Measurements from ENCODE around the gene LHFPL2.

The LHFPL2 gene

DNA sequence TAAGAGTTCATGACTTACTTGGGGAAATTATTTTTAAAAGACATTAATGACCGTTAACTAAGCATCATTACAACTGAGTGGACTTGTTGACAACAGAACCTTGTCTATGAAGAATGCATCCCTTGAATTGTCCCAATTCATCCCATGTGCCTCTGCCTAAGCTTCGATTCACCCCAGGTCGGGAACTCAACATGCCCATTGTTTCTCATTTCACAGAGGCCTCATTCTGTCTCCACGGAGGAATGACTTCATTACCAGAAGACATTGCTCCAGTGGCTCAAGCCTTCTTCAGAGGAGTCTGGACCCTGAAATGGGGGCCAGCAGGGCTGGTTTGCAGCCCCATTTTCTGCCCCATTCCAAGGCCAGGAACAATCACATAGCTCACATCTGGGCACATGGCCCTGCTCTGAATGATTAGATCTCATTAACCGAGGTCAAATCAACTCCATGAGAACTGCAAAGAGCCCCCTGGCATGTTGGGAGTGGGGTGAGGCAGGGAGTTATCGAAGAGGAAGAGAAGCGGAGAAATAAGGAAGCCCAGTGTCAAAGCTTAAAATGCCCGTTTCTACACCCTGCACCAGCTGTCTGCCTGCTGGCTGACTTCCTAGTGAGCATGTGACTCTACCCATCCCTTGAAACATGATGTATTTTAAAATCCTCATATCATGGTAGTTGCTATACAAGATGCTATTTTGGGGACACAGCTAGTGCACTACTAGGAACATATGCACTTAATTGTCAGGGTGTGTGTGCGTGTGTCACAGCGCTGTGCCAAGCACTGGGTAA is 137.3 kb downstream of the LHFPL2 start:
- ChIA-PET CTCF (interaction anchor here (1.5 to 1.8 kb wide), 2 partner anchors 22 to 454 kb away, joined by 3 to 5 read pairs; no protein-coding TSS in a partner anchor), POLR2A (no interaction called here)
- TF ChIP-seq, protein P1, sequence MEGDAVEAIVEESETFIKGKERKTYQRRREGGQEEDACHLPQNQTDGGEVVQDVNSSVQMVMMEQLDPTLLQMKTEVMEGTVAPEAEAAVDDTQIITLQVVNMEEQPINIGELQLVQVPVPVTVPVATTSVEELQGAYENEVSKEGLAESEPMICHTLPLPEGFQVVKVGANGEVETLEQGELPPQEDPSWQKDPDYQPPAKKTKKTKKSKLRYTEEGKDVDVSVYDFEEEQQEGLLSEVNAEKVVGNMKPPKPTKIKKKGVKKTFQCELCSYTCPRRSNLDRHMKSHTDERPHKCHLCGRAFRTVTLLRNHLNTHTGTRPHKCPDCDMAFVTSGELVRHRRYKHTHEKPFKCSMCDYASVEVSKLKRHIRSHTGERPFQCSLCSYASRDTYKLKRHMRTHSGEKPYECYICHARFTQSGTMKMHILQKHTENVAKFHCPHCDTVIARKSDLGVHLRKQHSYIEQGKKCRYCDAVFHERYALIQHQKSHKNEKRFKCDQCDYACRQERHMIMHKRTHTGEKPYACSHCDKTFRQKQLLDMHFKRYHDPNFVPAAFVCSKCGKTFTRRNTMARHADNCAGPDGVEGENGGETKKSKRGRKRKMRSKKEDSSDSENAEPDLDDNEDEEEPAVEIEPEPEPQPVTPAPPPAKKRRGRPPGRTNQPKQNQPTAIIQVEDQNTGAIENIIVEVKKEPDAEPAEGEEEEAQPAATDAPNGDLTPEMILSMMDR (IDR thresholded peaks at IDR 0.05; ENCODE audit: control extremely low read depth, extremely low read depth, low read depth, missing control alignments), result no peak
- no peak for DNase-seq (ENCODE audit: extremely low spot score)

DNA sequence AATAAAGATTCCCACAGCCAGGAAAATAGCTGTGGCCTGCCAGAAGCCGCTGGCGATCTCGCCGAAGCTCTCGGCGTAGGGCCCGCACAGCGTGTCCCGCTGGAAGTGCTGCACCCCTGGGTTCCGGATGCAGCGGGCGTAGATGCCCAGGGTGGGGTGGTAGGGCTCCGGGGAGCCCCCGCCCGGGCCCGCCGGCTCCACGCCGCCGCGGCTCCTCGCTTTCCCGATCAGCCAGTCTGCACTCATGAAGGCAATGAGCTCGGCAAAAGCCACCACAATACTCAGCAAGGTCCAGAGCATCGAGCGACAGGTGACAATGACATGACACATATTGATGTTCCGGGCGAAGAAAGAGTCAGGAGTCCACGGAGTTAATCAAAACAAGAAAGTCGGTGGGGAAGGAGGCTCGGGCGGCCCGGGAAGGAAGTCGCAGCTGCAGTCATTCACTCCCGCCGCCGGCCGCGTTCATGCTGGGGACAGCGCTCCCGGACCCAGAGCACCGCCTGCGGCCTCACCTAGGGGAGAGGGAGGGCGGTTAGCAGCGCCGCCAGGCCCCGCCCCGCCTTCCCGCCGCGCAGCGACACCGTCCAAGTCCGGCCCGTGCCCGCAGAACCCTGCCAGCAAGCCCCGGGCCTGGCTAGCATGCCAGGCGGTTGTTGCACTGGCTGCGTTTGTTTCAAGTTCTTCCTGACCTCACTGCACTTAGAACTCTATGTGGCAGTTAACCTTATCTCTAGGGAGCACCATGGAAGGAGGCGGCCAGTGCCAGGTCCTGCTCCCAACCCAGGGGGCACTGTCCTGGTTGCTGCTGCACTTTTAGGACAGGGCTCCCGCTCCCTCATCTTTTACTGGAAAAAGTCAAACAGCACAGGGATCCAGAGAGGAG is 138.4 kb downstream of the LHFPL2 start:
- DNase-seq (ENCODE audit: extremely low spot score), result peak; percentile 75
- POLR2A ChIA-PET, result no interaction called here
- TF ChIP-seq, protein P1 (IDR thresholded peaks at IDR 0.05; ENCODE audit: control extremely low read depth, extremely low read depth, low read depth, missing control alignments), result peak; percentile 3
- CTCF ChIA-PET, result interaction anchor here (1.0 to 1.5 kb wide), 5 partner anchors 14 to 455 kb away, joined by 3 to 4 read pairs (median 3); no protein-coding TSS in a partner anchor

DNA sequence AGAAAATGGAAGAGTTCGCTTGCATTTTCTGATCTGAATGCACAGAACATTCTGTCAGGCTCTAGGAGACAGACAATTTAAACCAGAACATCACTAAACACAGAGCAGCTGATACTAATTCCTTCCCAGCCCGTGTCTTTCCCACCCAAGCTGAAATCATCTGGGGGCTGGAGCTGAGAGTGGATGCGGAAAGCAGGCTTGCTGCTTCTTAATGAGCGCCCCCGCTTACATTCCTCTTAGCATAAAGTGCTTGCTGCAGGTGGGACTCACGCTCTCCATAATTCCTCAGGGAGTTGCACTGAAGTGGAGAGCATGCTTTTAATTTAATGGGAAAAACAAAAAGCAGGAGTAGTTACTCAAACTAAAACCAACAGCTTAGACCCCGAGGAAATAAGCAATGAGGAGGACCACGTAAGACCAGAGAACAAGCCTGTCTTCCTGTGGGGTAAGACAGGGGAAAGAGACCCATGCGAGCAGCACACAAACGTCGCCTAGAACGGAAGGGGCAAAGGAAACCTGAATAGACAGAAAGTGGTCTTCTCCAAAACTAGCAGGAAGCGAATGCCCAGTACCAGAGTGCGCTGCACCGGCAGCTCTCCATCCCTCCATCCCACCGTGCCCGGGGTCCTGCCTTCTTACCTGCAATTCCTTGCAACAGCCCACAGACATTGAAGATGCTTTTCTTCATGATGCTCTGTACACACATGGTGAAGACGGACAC is 139.3 kb downstream of the LHFPL2 start:
- DNase-seq (ENCODE audit: extremely low spot score), result no peak
- CTCF ChIA-PET, result interaction anchor here (0.7 to 1.5 kb wide), 8 partner anchors 13 to 456 kb away, joined by 3 to 4 read pairs (median 3); no protein-coding TSS in a partner anchor
- TF ChIP-seq, protein P1 (IDR thresholded peaks at IDR 0.05; ENCODE audit: control extremely low read depth, extremely low read depth, low read depth, missing control alignments), result no peak
- POLR2A ChIA-PET, result no interaction called here

DNA sequence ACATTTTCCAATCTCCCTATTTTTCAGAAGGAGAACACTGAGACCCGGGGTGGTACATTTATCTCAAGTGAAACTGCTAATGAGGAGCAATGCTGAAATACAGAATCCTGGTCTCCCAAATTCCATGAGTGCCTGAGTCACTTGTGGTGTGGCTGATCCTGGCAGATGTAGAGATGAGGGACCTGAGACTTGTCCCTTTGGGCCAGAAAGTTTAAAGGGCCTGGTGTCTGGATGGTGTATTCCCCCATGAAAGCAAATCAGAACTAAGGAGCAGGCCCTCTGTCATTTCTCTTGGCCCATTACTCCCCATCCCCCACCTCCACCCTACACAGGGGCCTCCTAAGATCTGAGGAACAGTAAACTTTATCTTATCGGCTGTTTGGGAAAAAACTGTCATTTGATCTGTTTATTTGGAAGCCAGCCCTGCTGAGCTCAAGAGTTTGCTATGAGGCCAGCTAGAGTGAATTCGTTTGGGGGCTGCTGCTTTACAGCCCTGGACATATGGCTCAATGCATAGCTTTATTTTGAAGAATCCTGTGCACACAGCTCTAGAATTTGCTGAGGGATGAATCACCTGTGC is 140.3 kb downstream of the LHFPL2 start:
- ChIA-PET POLR2A (no interaction called here), CTCF (interaction anchor here (1.1 to 1.5 kb wide), 4 partner anchors 22 to 457 kb away, joined by 3 to 4 read pairs (median 3); no protein-coding TSS in a partner anchor)
- TF ChIP-seq, protein P1 (IDR thresholded peaks at IDR 0.05; ENCODE audit: control extremely low read depth, extremely low read depth, low read depth, missing control alignments), result no peak
- DNase-seq (ENCODE audit: extremely low spot score), result no peak

DNA sequence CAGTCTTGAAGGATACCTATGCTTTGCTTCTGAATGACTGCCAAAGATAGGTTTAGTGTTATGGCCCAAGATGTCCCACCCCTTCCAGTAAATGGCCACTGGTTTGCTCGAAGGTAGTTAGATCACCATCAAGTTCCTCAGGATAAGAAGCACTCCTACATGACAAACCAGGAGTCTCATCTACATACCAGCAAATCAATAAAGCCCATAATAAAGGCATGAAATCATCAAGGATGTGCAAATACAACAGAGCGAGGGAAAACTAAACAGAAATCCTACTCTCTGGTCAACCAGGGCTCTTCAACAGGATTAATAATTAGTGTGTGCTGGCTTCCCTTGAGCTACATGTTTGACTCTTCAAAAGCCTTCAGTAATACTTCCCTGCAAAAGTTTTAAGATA is 141.0 kb downstream of the LHFPL2 start:
- ChIA-PET POLR2A (no interaction called here), CTCF (interaction anchor here (1.4 kb wide), 1 partner anchor 23 kb away, joined by 3 read pairs; no protein-coding TSS in a partner anchor)
- DNase-seq (ENCODE audit: extremely low spot score), result no peak
- TF ChIP-seq, protein P1 (IDR thresholded peaks at IDR 0.05; ENCODE audit: control extremely low read depth, extremely low read depth, low read depth, missing control alignments), result no peak
